ES-I3 (cell line): Measurements from ENCODE around the gene RBMX.
"Not testable (repeated sequence)": the region's sequence is repeated elsewhere in the genome, so short reads cannot be mapped to it uniquely, and the experiment has no call there.

Experiments
- H3K36me3 ChIP-seq: 2 replicates; pipeline ENCODE4 v1.6.1; 2013; ENCODE audit warnings: mild to moderate bottlenecking, low read length, control low read depth, moderate library complexity; ENCODE audit not compliant: insufficient read depth
- H3K4me1 ChIP-seq: 2 replicates; pipeline ENCODE4 v1.6.1; 2013; ENCODE audit warnings: mild to moderate bottlenecking, control low read depth, low read length; ENCODE audit not compliant: insufficient read depth
- H3K9ac ChIP-seq: 2 replicates; pipeline ENCODE4 v1.6.1; 2013; ENCODE audit warnings: low read depth, mild to moderate bottlenecking, low read length, moderate library complexity
- H3K9me3 ChIP-seq: 2 replicates; pipeline ENCODE4 v1.6.1; 2013; ENCODE audit warnings: mild to moderate bottlenecking, low read length, moderate library complexity; ENCODE audit not compliant: control insufficient read depth, insufficient read depth

RBMX gene

DNA sequence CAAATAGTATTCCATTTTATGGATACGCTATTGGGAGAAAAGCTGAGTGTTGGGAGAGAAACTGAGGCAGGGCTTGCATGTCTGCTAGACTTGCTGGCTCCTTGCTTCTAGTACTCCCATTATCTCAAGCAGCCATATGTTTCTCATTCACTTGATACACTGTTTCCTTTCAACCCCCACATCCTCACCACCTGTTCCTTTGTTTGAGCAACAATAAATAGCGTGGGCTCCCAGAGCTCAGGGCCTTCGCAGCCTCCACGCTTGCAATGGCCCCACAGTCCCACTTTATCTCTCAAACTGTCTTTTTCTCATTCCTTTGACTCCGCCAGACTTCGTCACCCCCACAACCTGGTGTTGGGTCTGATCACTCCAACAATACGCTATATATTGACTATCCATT, 18.2 kb upstream of the RBMX start:
- not testable (repeated sequence) for H3K9ac ChIP-seq

GRCh38 chrX:136896121-136896914, 15.8 kb upstream of the RBMX start:
- Histone ChIP-seq H3K9me3 (no peaks in the 10 kb centered on the region), H3K36me3 (no peaks in the 10 kb centered on the region), H3K4me1 (no peaks in the 10 kb centered on the region), H3K9ac (no peak overlapping the region)

More for the DNA sequence above, 18.2 kb upstream of the RBMX start:
- H3K36me3 ChIP-seq, H3K4me1 ChIP-seq, H3K9me3 ChIP-seq: not testable (repeated sequence)

GRCh38 chrX:136892412-136892811, 11.9 kb upstream of the RBMX start:
- H3K9me3 ChIP-seq = no peaks in the 10 kb centered on the region
- H3K36me3 ChIP-seq = no peaks in the 10 kb centered on the region
- no peak overlapping the region for H3K9ac ChIP-seq
- no peaks in the 10 kb centered on the region for H3K4me1 ChIP-seq

- not testable (repeated sequence) for H3K9ac ChIP-seq, H3K9me3 ChIP-seq, H3K36me3 ChIP-seq, H3K4me1 ChIP-seq
Measured at GRCh38 chrX:136890596-136890995, 10.1 kb upstream of the RBMX start.

GRCh38 chrX:136889269-136889668, 8.7 kb upstream of the RBMX start:
- H3K36me3 ChIP-seq = no peaks in the 10 kb centered on the region
- no peak overlapping the region for H3K9ac ChIP-seq
- H3K4me1 ChIP-seq = no peaks in the 10 kb centered on the region; the same call in 1 of the 2 replicates
- no peaks in the 10 kb centered on the region for H3K9me3 ChIP-seq

DNA sequence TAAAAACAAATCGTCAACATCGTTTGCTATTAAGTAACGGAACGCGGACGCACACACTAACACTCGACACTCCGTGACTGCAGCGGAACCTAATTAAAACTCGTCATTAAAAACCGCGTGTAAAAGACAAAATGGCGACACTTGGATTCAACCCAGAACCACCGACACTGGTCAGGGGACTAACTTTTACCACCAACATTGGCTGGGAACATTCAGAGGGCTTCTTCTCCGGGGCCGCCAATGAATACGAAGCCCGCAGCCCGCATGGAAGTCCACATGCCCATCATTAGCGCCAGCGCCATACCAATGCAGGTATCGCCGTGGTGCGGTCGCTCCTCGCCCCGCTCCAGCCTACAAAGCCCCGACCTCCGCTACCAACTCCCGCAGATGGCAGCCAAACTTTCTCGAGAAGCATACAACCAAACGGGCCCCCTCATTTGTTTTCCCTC, 498 bp downstream of the RBMX start:
- H3K9ac ChIP-seq = peak overlapping the region; percentile 98
- H3K36me3 ChIP-seq = peaks cover 19% of the 10 kb centered on the region
- H3K4me1 ChIP-seq = peaks cover 6% of the 10 kb centered on the region; the same call in 1 of the 2 replicates
- H3K9me3 ChIP-seq = no peaks in the 10 kb centered on the region

GRCh38 chrX:136879001-136879687, 1.4 kb downstream of the RBMX start:
- Histone ChIP-seq H3K9me3 (no peaks in the 10 kb centered on the region), H3K9ac (peak overlapping the region; percentile 98), H3K4me1 (peaks cover 5% of the 10 kb centered on the region; the same call in 1 of the 2 replicates), H3K36me3 (peaks cover 22% of the 10 kb centered on the region)

DNA sequence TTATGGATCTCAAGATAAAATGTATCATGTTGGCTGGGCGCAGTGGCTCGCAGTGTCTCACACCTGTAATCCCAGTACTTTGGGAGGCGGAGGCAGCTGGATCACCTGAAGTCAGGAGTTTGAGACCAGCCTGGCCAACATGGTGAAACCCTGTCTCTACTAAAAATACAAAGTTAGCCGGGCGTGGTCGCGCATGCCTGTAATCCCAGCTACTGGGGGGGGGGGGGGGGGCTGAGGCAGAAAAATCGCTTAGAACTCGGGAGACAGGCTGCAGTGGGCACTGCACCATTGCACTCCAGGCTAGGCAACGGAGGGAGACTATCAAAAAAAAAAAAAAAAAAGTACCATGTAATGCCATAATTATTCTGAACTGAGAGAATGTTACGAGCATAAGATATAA, 2.1 kb downstream of the RBMX start:
- no peaks in the 10 kb centered on the region for H3K4me1 ChIP-seq
- H3K36me3 ChIP-seq = peaks cover 25% of the 10 kb centered on the region
- no peak overlapping the region; the same call in 1 of the 2 replicates for H3K9ac ChIP-seq

DNA sequence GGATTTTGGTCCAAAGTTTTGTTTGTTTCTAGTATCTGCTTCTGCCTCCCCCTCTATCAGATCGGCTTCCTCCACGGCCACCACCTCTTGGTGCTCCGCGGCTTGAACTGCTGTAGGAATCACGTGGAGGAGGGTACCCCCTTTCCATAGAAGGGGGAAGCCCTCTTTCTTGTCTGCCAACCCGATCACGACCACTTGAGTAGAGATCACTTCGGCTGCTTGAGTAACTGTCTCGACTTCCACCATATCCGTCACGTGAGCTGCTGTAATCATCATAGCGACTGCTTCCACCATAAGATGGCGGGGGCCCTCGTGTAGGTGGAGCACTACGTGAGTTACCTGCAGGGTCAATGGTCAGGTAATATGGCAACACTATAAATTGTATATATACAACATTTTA, 6.4 kb downstream of the RBMX start:
- H3K4me1 ChIP-seq, H3K9ac ChIP-seq, H3K9me3 ChIP-seq: not testable (repeated sequence)
- H3K36me3 ChIP-seq = peaks cover 35% of the 10 kb centered on the region

More for the DNA sequence above, 2.1 kb downstream of the RBMX start:
- no peaks in the 10 kb centered on the region for H3K9me3 ChIP-seq

DNA sequence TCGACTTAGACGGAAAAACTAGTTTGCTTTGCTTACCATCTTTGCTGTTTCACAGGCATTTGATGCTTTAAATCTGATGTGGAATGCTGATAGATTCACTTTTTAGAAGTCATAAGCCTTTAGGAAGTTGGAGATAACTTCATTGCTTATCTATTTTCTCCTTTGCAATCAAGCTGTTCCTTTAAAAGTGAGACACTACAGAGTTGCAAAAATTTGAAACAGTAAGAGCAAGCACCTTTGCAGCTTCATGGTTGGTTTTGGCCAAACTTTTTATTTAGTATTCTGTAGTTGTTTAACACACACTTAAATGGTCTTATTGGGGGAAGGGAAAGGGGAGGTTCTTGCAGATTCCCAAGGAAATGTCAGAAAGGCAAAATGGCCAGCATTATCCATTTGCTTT, 7.3 kb downstream of the RBMX start:
- H3K36me3 ChIP-seq = peaks cover 41% of the 10 kb centered on the region
- H3K4me1 ChIP-seq, H3K9ac ChIP-seq, H3K9me3 ChIP-seq: not testable (repeated sequence)

DNA sequence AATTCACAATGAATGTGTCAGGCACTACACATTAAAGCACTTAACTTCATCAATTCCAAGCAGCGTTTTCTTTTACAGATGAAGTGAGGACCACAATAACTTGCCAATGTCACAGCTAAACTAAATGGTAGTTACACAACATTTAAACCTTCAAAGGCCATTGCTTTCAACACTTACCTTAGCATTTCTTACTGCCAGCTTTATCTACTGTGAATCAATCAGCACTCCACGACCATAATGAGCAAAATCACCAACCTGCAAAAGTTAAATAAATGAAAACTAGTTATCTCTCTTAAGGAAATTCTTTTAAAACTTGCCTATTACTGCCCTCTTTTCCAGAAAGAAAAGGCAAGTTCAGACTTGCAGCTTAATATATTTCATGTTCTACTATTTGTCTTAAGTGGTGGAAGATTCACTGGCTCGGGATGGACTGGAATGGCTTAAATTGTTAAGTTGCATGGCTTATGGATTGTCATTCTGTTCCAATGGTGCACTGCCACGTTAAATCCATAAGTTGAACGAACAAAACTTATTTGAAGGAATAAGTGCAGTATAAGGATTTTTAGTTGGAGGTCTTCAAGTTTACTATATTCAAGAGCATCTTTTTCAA, 8.3 kb downstream of the RBMX start:
- Histone ChIP-seq H3K4me1 (0 out of 2 replicates have a peak, but pooled peaks cover 5% of the 10 kb centered on the region), H3K9ac (no peak overlapping the region), H3K9me3 (no peaks in the 10 kb centered on the region), H3K36me3 (peaks cover 38% of the 10 kb centered on the region)

GRCh38 chrX:136870064-136870463, 10.5 kb downstream of the RBMX start:
- H3K9me3 ChIP-seq = no peaks in the 10 kb centered on the region
- H3K36me3 ChIP-seq = peaks cover 35% of the 10 kb centered on the region
- H3K4me1 ChIP-seq = 0 out of 2 replicates have a peak, but pooled peaks cover 5% of the 10 kb centered on the region
- H3K9ac ChIP-seq = no peak overlapping the region

DNA sequence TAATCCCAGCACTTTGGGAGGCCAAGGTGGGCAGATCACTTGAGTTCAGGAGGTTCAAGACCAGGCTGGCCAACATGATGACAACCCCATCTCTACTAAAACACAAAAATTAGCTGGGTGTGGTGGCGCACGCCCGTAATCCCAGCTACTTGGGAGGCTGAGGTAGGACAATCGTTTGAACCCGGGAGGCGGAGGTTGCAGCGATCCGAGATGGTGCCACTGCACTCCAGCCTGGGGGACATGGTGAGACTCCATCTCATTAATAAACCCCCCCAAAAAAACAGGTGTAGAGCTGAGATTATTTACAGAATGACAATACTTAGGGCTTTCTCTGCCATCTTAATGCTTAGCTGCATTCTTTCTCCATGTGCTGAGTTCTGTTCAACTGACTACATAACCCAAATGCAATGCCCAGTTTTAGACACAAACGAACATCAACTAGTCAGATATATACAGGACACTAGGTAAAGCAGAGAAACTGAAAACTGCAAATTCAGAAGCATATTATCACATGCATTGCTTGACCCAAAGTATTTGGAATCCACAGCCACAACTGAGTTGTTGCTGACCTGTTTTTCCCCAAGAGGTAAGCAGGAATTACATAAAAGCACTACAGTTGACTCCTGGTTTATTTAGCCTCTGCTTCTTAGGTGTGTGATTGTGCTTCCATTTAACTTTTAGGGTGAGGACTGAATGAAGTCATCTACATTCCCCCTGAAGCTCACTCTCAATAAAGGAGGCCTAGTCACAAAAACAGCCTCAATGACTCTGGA, 12.1 kb downstream of the RBMX start:
- Histone ChIP-seq H3K9me3 (no peaks in the 10 kb centered on the region), H3K9ac (no peak overlapping the region), H3K36me3 (peaks cover 29% of the 10 kb centered on the region), H3K4me1 (0 out of 2 replicates have a peak, but pooled peaks cover 5% of the 10 kb centered on the region)

DNA sequence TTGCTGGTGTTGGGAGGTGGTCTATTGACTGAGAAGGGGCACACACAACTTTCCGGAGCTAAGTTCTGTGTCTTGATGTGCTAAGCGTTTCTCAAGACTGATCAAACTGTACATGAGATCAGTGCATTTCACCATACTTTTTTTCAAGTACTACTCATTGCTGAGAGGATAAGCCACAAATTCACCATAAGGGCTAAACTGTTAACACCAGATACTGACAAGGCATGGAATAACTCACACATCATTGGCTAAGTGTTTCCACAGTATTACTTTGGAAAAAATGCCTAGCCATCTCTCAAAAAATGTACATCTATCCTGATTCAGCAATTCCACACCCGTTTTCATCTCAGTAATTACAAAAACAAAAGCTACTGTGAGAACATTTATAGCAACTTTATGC, 13.0 kb downstream of the RBMX start:
- Histone ChIP-seq H3K9me3 (no peaks in the 10 kb centered on the region), H3K4me1 (0 out of 2 replicates have a peak, but pooled peaks cover 5% of the 10 kb centered on the region), H3K9ac (no peak overlapping the region), H3K36me3 (peaks cover 29% of the 10 kb centered on the region)
